ENCODE measurements around the gene PSMB4.

The PSMB4 gene

DNA sequence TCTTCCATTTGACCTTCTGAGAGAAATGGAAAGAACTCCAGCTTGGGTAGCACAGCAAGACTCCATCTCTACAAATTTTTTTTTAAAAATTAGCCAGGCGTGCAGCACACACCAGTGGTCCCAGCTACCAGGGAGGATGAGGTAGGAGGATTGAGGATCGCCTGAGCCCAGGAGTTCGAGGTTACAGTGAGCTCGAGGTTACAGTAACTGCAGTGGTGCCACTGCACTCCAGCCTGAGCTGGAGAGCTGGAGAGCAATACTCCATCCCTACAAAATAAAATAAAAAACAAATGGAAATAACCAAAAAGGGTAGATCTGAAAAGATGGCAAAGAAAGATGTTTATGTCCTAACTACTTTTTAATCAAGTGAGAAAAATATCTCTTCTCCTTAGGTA, 45.4 kb downstream of the PSMB4 start:
- no peak for DNase-seq

DNA sequence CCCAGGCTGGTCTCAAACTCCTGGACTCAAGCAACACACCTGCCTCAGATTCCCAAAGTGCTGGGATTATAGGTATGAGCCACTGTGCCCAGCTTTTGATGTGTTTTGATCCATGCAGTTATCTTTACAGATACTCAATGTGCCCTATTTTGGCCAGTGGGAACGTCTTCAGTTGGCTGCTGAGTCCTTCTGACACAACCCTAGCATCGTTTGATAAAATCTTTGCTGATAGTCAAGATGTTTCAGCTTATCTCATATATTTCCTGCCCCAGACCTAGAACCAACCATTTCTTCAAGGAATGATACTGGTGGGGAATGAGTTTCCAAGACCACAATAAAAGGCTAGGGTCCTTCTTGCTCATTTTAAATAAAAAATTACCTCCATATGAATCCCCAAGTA, 48.3 kb downstream of the PSMB4 start:
- no peak for DNase-seq

Measured in NCI-H1105 (cell line).